Omental fat pad (tissue), 4 donors: ENCODE measurements around the gene LRRC8B. TPM values are rescaled to one million over a fixed set of nuclear protein-coding genes. Genes with fewer than 3 reads are reported as not detected.
"Not testable (repeated sequence)": the region's sequence is repeated elsewhere in the genome, so short reads cannot be mapped to it uniquely, and the experiment has no call there.

Experiments
- ATAC-seq: fragments of 150-250 bp; one replicate; pipeline ENCODE4 v1.9.1; 2016; ENCODE audit warnings: mild to moderate bottlenecking, moderate library complexity; ENCODE audit not compliant: low FRiP score
- DNase-seq: peaks from one replicate; pipeline ENCODE4 v3.0.0-alpha.2; 2019; ENCODE audit warnings: low spot score
- total RNA-seq, 4 donors: library from RNA; depleted of rRNA; stranded (reverse); fragments of >200 nt; gene quantifications; one replicate each; pipeline ENCODE4 v1.1.0, GENCODE V29; 2016
- TF ChIP-seq, protein P1 (sequence below), 3 donors: fragments of 450-650 bp; IDR thresholded peaks; one replicate each; pipeline ENCODE4 v1.5.1; 2016 to 2017; ENCODE audit warnings: antibody characterized with exemption in 3 of 3, mild to moderate bottlenecking in 3 of 3, moderate library complexity in 2 of 3

The LRRC8B gene
- total RNA-seq, 4 donors from 2014 or later: 5.7 to 30.3 (median 10.7) TPM

DNA sequence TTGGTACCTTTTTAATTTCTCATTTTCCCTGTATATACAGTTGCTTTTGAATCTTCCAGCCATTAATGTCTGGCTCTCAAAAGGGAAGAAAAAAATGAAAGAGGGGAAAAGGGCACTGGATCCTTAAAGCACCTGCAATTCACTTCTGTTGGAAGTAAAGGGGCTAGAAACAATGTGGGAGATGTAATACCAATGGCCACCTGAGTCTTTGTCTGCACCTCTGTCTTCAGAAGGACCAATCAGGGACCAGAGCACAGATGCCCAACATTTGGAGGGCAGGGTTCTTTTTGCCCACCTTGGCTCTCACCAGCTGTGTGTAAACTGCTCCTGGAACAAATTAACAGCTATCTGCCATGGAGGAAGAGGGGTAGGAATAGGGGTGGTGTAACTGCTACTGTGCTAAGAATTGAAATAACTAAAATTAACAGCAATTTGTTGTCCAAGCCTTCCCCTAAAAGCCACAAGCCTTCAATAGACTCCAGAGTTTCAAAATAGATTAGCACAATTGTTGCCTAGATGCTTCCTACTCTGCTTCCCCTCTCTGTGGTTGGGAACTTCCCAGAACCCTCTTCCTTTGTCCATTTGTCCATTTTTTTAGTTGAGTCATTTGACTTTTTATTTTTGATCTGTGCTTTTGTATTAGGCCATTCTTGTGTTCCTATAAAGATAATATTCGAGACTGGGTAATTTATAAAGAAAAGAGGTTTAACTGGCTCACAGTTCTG is 11.5 kb upstream of the LRRC8B start:
- TF ChIP-seq, protein P1, sequence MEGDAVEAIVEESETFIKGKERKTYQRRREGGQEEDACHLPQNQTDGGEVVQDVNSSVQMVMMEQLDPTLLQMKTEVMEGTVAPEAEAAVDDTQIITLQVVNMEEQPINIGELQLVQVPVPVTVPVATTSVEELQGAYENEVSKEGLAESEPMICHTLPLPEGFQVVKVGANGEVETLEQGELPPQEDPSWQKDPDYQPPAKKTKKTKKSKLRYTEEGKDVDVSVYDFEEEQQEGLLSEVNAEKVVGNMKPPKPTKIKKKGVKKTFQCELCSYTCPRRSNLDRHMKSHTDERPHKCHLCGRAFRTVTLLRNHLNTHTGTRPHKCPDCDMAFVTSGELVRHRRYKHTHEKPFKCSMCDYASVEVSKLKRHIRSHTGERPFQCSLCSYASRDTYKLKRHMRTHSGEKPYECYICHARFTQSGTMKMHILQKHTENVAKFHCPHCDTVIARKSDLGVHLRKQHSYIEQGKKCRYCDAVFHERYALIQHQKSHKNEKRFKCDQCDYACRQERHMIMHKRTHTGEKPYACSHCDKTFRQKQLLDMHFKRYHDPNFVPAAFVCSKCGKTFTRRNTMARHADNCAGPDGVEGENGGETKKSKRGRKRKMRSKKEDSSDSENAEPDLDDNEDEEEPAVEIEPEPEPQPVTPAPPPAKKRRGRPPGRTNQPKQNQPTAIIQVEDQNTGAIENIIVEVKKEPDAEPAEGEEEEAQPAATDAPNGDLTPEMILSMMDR (IDR thresholded peaks at IDR 0.05): no peak
- no peak for DNase-seq
- ATAC-seq: no peak

DNA sequence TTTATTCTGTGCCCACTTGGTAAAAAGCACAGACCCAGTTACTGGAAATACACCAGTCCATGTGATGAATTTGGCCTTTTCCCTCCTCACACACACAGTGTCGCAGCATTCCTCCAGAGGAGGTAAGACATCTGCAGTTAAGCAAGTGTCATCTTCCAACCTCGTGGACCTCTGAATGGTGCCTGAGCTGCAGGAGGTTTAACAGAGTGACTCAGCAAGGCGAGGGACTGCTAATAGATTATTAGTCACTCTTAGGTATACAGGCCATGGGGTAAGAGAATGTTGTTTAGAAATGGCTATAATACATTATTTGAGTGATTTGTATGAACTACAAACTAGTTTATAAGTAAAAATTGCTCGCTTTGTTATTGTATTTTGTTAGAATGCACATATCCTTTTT is 8.6 kb upstream of the LRRC8B start:
- ATAC-seq: no peak
- TF ChIP-seq, protein P1 (IDR thresholded peaks at IDR 0.05): no peak
- no peak for DNase-seq

DNA sequence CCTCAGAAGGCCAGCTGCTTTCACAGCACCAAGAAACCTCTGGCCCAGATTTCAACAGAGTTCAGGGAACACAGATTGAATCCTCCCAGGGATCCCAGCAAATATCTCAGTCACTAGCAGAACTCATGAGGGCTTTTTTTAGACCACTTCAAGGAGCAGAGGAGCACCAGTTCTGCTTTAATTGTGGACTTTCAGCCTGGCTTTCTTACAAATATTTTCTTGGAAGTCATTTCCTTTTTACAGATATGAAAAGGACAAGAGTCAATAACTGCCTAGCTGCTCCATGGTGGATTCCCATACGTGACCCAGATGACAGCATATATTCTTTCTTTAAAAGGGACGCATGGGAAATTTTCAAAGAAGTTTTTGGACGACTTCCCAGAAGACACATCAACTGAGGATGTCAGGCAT is 6.4 kb upstream of the LRRC8B start:
- ATAC-seq (no peak), DNase-seq (no peak)
- TF ChIP-seq, protein P1 (IDR thresholded peaks at IDR 0.05): no peak

DNA sequence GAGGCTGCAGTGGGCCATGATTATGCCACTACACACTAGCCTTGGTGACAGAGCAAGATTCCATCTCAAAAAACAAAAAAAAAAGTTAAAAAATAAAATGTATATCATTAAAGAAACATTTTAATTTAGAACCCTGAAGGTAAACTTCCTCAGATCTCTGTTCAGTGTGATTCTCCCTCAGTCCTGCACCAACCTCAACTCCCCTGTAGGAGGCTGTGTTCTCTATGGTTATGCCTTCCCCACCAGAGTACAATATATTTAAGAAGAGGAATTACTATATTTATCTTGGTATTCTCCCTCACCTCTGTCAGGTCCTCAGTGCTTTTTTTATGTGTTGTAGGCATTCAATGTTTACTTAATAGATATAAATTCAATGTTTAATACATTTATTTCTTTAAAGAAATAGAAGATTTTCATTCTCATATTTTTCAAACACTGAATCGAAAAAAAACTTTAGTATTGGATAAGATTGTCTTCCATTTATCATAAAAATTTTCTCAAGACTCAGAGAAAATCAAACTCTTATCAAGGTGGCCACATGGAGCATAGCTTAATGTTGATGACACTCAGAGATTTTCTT is 4.8 kb upstream of the LRRC8B start:
- TF ChIP-seq, protein P1 (IDR thresholded peaks at IDR 0.05): no peak
- ATAC-seq (no peak), DNase-seq (no peak)

DNA sequence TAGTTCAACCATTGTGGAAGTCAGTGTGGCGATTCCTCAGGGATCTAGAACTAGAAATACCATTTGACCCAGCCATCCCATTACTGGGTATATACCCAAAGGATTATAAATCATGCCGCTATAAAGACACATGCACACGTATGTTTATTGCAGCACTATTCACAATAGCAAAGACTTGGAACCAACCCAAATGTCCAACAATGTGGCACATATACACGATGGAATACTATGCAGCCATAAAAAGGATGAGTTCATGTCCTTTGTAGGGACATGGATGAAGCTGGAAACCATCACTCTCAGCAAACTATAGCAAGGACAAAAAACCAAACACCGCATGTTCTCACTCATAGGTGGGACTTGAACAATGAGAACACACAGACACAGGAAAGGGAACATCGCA is 2.7 kb upstream of the LRRC8B start:
- not testable (repeated sequence) for DNase-seq, ATAC-seq

DNA sequence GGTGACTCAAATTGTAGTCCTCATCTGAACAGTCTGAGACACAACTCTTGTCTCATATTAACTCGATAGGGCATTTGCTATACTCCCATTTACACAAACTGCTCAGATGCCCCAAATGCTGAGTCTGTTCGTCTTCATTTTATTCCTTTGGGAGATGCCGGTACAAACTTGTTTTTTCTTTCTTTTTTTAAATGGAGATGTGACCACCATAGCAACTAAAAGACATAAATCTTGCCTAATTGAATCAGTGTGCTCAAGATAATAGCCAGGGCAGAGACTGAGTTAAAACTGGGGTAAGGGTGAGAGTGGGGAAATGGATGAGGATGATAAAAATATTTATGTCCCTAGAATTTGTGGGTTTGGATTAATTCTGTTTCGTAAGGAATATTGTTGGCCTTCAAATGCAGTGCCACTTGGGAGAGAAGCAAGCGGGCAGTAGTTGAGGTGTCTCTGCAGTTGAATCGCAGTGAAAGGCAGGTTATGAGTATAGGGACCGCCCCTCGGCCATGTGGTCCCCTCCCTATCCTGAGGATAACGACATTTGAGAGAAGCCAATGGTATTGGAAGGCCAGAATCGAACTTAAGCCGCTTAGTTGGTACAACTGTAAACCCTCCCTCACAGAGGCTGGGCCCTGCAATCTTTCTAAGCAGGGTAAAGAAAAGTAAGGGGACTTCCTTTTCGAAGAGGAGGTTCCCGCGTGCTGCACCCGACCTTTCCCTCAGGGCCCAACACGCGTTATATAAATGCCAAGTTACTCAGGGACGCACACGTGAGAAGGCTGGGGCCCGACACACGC is 859 bp upstream of the LRRC8B start:
- TF ChIP-seq, protein P1 (IDR thresholded peaks at IDR 0.05): no peak
- DNase-seq (no peak), ATAC-seq (peak; percentile 66)

DNA sequence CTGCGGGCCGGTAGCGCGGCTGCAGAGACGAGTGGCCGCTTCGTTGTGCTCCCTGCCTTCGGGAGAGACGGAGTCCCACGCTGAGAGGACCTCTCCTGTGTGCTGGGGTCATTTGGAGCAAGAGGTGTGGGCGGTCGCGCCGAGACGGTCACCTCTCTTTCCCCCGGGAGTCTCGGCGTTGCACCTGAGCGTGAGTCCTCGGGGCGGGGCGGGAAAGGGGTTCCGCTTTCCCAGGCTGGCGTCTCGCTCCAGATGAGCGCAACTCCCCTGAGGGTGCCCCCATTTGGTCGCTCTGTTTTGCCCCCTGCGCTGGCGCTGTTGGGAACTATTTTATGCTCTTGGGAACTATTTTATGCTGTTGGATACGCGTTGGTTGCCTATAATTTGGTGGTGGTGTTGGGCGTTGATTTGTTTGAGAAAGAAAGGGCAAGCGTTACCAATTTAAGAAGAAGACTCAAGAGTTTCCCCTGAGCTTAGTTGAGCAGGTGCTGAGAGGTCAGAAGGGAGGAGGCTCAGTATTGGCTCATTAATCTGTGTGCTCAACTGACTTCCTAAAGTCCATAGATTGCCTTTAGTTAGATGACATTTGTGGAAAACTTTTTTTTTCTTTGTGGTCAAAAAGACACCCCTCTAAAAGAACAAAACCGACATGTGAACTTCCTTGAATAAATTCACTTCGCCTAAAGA is 683 bp downstream of the LRRC8B start:
- ATAC-seq (peak; percentile 52), DNase-seq (no peak)
- TF ChIP-seq, protein P1 (IDR thresholded peaks at IDR 0.05): no peak
